NCI-H2227 (cell line): ENCODE results near the gene SERPINA1.
"Not testable (repeated sequence)": the region's sequence is repeated elsewhere in the genome, so short reads cannot be mapped to it uniquely, and the experiment has no call there.

Experiments used
- DNase-seq: peaks from one replicate; lab custom pipeline; 2025; ENCODE audit not compliant: unreplicated experiment; lab: John Stamatoyannopoulos, UW

The SERPINA1 gene

GRCh38 chr14:94370524-94370910 is 17.9 kb downstream of the SERPINA1 start:
- DNase-seq = no peak

DNA sequence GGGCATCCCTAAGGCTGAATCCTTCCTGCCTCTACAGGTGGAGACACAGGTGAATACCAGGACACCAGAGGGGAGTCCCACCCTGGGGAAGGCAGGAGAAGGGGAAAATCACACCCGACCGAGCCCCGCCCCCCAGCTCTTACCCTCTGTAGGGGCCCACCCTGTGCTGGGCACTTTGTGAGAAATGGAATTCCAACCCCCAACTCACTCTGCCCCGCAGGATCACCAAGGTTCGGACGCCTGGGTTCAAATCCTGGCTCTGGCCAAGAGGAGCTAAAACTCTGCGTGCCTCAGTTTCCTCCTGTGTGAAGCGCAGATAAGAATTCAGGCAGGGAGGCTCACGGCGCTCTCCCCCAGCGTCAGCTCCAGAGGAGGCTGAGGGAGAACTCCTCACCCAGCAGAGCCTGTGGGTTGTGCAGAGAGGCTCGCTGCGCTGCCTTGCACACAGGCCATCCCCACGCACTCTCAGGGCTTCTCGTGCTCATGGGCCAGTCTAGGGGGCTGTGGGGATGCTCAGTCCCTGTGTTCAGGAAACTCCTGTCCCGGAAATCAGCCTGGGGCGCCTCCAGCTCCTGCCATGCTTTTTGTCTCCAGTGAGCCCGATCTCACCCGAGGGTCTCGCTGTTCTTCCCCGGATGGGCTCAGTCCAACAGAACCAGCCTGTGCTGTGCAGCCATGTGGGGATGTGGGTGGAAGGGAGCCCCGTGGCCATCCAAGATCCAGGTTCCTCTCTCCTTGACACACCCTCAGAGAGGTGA is 18.5 kb downstream of the SERPINA1 start:
- not testable (repeated sequence) for DNase-seq

- DNase-seq = no peak
Measured at GRCh38 chr14:94368956-94369355, 19.4 kb downstream of the SERPINA1 start.

DNA sequence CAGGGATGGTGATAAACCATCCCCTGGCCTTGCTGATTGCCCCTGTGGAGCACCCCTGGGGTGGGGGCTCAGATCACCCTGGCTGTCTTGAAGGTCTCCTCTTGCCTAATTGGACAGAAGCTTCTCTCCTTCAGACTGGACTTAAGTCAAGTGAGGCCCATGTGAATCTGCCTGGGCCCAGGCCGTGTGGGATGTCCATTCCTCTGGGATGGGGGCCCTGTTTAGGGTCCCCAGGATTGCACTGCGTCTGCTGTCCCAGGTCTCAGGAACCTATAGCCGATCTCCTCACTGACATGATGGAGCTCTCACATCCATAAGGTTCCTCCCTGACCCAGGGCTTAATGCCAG is 20.2 kb downstream of the SERPINA1 start:
- no peak for DNase-seq

GRCh38 chr14:94367347-94368242 is 20.8 kb downstream of the SERPINA1 start:
- DNase-seq = no peak

GRCh38 chr14:94366146-94366915 is 22.1 kb downstream of the SERPINA1 start, which contains the start of gene SERPINA2:
Gene SERPINA2 (minus strand): TSS chr14:94366698.
- DNase-seq = no peak

DNA sequence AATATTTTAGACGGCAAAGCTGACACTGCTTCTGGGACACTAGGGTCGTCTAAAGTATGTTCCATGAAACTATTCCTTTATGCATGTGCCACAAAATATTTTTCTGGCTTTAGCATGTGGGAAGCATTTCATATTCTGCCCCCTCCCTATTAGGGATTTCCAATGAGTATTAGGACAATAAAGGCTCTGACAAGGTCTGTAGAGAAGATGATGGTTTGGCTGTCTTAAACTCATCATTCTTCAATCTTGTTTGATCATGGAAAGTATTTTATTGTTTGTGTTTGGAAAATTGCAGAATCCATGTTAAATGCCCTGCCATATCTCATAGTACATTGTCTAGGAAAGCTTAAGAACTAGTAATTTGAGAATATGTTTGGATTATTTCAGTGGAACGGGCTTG is 22.8 kb downstream of the SERPINA1 start:
- no peak for DNase-seq

DNA sequence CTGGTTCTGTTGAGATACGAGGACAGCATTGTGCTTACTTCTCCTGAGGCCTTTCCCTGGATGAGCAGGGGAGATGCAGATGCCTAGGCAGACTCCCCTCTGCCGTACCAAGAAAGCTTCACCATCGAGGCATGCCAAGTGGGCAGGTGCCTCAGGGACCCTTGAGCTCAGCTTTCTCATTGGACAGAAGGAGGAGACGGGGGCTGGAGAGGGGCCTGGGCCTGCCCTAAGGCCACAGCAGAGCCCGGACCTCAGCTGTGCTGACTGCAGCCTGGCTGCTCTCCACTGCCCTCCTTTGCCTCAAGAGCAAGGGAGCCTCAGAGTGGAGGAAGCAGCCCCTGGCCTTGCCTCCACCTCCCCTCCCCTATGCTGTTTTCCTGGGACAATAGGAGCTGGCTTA is 23.4 kb downstream of the SERPINA1 start:
- DNase-seq = no peak

DNA sequence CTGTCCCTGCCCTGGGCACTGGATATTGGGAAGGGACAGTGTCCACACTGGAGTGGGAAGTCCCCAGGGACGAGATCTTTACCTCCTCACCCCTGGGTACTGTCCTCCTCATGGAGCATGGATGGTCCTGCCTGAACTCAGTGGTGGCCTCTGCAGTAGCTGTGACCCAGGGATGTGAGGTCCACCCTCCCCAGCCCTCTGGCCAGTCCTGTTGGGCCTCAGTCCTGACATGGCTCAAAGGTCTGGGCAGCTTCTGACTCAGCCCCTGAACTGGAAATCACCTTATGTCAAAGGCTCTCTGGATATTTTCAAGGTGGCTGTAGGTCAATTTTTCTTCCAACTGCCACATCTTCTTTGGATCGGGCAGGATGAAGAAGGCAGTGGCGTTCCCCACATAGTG is 24.4 kb downstream of the SERPINA1 start:
- no peak for DNase-seq

GRCh38 chr14:94363151-94363624 is 25.2 kb downstream of the SERPINA1 start:
- no peak for DNase-seq

GRCh38 chr14:94362614-94363133 is 25.7 kb downstream of the SERPINA1 start:
- no peak for DNase-seq

- DNase-seq = no peak
Measured at GRCh38 chr14:94361682-94362081, 26.7 kb downstream of the SERPINA1 start.

- no peak for DNase-seq
Measured at GRCh38 chr14:94360945-94361565, 27.3 kb downstream of the SERPINA1 start.

DNA sequence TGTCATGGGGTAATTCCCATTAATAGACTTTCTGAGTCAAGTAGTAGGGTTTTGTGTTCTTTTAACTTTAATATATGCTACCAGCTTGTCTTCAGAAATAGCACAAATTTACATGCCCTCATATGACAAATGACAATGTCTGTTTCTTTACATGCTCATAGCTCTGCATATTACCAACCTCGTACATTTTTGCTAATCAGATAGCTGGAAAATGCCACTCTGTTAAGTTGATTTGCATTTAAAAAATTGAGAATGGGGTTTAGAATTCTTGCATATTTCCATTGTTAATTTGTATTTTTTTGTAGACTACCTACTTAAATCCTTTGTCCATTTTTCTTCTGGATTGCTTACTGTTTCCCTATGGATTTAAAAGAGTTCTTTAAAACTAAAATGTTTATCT is 31.2 kb downstream of the SERPINA1 start:
- DNase-seq = no peak

- no peak for DNase-seq
Measured at GRCh38 chr14:94356379-94357056, 31.9 kb downstream of the SERPINA1 start.

DNA sequence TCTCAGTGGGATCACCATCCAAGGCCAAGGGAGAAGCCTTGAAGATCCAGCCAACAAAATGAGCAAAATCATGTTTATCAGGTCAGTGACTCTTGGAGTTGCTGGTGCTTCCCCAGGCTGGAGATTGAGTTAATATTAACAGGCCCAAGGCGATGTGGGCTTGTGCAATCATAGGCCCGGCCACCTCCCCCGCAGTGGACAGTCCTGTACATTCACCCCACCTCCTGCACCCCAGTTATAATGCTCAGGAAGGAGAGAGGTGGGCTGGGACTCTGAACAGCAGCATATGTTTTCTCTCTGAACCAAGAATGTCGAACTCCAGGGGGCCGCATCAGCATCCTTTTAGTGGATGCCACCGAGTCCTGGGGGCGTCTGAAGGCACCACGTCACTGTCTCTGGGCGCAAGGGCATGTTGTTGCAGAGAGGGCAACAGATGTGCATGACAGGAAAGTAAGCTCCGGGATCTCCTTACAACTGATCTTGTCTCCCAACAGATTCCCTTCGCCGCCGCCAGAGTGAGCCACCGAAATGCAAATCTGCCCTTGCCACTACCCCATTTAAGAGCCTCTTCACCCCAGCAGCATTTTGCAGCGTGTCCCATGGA is 33.1 kb downstream of the SERPINA1 start:
- DNase-seq = no peak

DNA sequence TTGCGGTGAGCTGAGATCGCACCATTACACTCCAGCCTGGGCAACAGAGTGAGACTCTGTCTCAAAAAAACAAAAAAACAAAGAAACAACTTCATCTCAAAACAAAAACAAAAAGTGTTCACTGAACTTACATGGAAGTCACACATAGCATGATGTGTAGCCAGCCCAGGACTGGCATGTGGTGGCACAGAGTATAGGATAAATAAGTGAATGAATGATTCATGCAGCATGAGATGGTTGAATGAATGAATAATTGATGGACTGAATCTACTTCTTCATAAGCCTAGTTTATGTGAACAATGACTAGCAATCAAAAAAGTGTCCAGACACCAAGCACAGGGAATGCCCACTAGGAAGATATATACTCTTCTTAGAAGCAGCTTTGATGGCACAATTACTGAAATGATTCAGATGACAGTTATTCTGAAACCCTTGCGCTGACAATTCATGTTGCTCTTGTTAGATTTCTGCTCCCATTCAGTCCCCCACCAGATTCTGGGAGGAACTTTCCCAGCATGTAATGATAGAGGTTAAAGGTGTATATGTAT is 33.7 kb downstream of the SERPINA1 start:
- no peak for DNase-seq

- DNase-seq = not testable (repeated sequence)
Measured at GRCh38 chr14:94354190-94354589, 34.2 kb downstream of the SERPINA1 start.

GRCh38 chr14:94349276-94349675 is 39.1 kb downstream of the SERPINA1 start:
- DNase-seq = no peak
